Measurements from ENCODE around the gene KRTAP10-6.
"Not testable (repeated sequence)": the region's sequence is repeated elsewhere in the genome, so short reads cannot be mapped to it uniquely, and the experiment has no call there.

The KRTAP10-6 gene, protein sequence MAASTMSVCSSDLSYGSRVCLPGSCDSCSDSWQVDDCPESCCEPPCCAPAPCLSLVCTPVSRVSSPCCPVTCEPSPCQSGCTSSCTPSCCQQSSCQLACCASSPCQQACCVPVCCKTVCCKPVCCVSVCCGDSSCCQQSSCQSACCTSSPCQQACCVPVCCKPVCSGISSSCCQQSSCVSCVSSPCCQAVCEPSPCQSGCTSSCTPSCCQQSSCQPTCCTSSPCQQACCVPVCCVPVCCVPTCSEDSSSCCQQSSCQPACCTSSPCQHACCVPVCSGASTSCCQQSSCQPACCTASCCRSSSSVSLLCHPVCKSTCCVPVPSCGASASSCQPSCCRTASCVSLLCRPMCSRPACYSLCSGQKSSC

DNA sequence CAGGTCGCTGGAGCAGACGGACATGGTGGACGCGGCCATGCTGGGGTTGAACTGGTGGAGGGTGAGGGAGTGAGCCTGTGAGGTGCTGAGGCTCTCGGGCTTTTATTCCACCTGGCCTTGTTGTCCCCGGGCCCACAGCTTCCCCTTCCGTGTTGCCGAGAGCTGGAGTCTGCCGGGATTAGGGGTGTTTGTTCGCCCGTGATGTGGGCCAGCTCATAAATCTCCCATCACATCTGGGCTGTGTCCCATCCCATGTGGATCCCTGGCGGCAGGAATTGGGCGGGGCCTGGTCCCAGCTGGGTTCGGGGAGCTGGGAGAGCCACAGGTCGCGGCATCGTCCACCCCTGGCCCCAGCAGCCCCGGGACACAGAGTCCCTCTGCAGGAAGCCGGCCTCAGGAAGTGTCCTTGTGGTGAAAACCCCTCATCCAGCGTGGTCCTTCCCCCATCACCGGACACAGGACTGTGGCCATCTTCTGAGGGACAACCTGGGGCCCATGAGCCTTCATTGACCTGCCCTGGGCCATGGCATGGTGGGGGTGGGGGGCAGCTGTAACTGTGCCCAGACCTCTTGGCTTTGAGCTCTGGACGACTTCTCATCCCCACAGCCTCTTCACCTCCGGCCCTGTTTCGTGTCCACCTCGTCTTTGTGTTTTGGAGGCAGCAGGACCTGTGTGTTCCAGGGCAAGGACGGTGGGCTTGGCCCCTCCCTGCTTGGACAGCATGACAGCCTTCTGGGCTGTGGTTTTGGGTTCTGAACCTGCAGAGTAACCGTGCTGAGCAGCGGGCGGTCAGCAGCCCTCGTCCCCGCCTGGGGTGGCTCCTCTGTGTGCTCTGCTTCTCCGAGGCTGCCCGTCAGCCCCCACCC lies at the start of gene KRTAP10-6:
TSS of gene KRTAP10-6 (minus strand) at position 60 of the 866 bp plus-strand sequence. CDS start at position 39, 21 bp downstream.
- in situ Hi-C loops (cut with HindIII; ENCODE audit: low pct_ligation_motif_present, low pct_unique_long_range_greater_than_20kb, low sequenced_read_pairs) = no loop called here
- DNase-seq = no peak

GRCh38 chr21:44640761-44641160 lies 48.5 kb upstream of the KRTAP10-6 start:
- in situ Hi-C loops (cut with HindIII; ENCODE audit: low pct_ligation_motif_present, low pct_unique_long_range_greater_than_20kb, low sequenced_read_pairs) = no loop called here
- DNase-seq = no peak

DNA sequence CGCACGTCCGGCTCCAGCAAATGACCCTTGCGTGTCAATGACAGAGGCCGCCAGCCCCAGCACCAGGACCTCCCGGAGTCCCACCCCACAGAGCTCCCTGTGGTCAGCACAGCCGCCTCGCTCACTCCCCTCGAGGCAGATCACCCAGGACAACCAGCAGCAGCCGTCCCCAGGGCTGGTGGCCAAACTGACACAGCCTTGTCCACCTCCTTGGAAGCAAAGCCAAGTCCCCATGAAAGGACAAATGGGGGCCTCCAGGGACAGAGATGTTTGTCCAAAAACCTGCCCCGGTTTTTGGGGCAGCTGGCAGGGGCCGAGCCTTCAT lies 47.0 kb upstream of the KRTAP10-6 start:
- in situ Hi-C loops (cut with HindIII; ENCODE audit: low pct_ligation_motif_present, low pct_unique_long_range_greater_than_20kb, low sequenced_read_pairs) = no loop called here
- DNase-seq = no peak

DNA sequence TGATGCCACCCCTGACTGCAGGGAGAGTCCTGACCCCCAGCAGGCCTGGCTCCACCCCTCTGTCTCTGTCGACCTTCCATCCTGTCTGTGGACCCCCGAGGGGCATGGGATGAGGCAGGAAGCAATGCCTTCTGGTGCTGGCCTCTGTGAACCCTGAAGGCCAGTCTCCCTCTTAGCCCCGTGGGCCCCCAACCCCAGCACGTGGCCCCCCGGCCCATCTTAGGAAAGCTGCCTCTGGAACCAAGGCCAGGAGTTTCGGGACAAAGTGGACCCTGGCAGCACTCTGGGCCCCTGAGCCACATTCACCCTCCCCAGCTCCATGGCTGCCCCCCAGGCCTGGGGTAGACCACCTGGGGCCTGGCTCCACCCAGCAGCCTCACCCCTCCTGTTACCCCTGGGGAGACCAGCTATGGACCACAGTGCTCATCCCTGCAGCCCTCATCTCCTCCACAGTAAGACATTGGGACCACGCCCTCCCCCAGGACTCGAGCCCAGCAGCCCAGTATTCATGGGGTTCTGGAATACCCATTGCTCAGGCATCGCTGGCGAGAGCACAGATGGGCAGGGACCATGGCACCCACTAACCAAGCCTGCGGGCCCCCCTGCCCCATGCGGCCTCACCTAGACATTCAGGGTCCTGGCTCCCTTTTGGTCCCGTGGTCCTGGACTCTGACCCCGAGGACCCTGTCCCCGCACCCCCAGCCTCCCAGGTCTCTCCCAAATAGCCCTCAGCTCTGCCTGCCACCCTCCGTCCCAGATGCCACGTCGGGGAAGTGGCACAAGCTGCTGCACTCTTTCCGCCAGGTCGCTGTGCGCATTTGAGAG lies 46.4 kb upstream of the KRTAP10-6 start:
- DNase-seq; in situ Hi-C loops (cut with HindIII; ENCODE audit: low pct_ligation_motif_present, low pct_unique_long_range_greater_than_20kb, low sequenced_read_pairs): not testable (repeated sequence)

GRCh38 chr21:44637851-44638348 lies 45.6 kb upstream of the KRTAP10-6 start:
- in situ Hi-C loops (cut with HindIII; ENCODE audit: low pct_ligation_motif_present, low pct_unique_long_range_greater_than_20kb, low sequenced_read_pairs); DNase-seq: not testable (repeated sequence)

GRCh38 chr21:44637018-44637850 lies 44.9 kb upstream of the KRTAP10-6 start, which contains the start of gene KRTAP10-10:
TSS of gene KRTAP10-10 (plus strand) at chr21:44637356. CDS start at chr21:44637418, 62 bp downstream.
- in situ Hi-C loops (cut with HindIII; ENCODE audit: low pct_ligation_motif_present, low pct_unique_long_range_greater_than_20kb, low sequenced_read_pairs) = no loop called here

DNA sequence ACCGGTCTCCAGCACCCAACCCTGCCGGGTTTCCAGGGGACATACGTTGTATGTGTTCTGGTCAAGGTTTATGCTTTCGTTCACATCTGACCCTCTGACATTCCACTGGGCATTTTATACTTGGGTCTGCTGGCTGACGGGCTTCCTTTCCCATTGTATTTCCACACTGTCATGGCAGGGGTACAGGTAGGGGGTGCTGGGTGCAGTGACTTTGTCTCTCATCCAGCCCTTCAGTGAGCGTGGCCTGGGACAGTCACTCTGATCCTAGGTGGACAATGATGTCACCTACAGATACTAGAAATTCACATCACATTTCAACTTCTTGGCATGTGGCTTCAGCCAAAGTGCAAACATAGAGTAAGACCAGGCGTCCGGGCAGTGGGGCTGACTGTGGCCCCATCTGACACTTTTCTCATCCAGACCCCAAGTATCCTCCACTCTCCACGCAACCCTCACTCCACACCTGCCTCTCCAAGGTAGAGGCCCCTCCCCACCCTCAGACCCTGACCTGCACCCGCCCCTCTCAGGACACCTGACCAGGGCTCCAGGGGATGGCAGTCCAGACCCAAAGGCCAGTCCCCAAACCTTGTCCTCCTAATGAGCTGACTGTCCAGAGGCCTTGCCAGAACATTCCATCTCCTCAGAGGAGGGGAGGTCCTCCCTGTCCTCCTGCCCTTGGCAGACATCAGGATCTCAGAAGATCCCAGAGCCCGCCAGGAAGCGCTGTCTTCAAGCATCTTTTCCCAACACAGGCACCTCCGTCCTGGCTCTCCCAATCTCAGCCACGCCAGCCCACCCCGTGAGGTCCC lies 44.1 kb upstream of the KRTAP10-6 start:
- no peak for DNase-seq
- in situ Hi-C loops (cut with HindIII; ENCODE audit: low pct_ligation_motif_present, low pct_unique_long_range_greater_than_20kb, low sequenced_read_pairs) = no loop called here

More at GRCh38 chr21:44637018-44637850, 44.9 kb upstream of the KRTAP10-6 start, which contains the start of gene KRTAP10-10:
- no peak for DNase-seq

DNA sequence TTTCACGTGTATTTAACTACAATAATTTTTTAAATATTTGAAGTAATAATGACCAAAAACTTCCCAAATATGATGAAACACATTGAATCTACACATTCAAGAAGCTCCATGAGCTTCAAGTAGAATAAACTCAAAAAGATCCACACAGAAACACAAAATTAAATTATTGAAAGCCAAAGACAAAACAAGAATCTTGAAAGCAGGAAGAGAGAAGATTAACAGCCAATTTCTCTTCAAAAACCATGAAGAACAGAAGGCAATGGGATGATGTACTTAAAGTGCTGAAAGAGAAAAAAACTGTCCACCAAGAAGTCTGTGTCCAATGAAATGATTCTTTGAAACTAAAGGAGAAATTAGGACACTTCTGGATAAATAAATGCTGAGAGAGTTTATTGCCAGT lies 39.8 kb upstream of the KRTAP10-6 start:
- no peak for DNase-seq
- in situ Hi-C loops (cut with HindIII; ENCODE audit: low pct_ligation_motif_present, low pct_unique_long_range_greater_than_20kb, low sequenced_read_pairs) = no loop called here

DNA sequence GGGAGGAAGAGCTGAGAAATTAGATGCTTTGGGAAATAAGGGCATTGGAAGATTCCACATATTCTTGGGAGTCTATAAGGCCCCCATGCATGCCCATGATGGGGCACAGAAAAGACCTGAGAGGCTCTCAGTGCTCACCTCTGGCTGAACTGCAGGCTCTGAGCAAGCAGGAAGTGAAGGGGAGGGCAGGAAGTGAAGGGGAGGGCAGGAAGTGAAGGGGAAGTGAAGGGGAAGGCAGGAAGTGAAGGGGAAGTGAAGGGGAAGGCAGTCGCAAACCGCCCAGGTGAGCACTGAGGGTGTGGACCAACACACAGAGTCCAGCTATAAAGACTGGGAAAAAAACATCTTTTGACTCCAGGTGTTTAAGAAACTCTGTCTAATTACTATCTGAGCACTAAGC lies 38.1 kb upstream of the KRTAP10-6 start:
- no peak for DNase-seq
- in situ Hi-C loops (cut with HindIII; ENCODE audit: low pct_ligation_motif_present, low pct_unique_long_range_greater_than_20kb, low sequenced_read_pairs) = no loop called here

GRCh38 chr21:44628707-44629391 lies 36.5 kb upstream of the KRTAP10-6 start:
- DNase-seq = no peak
- in situ Hi-C loops (cut with HindIII; ENCODE audit: low pct_ligation_motif_present, low pct_unique_long_range_greater_than_20kb, low sequenced_read_pairs) = no loop called here

- DNase-seq; in situ Hi-C loops (cut with HindIII; ENCODE audit: low pct_ligation_motif_present, low pct_unique_long_range_greater_than_20kb, low sequenced_read_pairs): not testable (repeated sequence)
Observed at GRCh38 chr21:44627831-44628233, 35.5 kb upstream of the KRTAP10-6 start.

DNA sequence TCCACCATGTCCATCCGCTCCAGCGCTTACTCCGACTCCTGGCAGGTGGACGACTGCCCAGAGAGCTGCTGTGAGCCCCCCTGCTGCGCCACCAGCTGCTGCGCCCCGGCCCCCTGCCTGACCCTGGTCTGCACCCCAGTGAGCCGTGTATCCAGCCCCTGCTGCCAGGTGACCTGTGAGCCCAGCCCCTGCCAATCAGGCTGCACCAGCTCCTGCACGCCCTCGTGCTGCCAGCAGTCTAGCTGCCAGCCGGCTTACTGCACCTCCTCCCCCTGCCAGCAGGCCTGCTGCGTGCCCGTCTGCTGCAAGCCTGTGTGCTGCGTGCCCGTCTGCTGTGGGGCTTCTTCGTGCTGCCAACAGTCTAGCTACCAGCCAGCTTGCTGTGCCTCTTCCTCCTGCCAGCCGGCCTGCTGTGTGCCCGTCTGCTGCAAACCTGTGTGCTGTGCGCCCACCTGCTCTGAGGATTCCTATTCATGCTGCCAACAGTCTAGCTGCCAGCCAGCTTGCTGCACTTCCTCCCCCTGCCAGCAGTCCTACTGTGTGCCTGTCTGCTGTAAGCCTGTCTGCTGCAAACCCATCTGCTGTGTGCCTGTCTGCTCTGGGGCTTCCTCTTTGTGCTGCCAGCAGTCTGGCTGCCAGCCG lies 35.0 kb upstream of the KRTAP10-6 start:
- in situ Hi-C loops (cut with HindIII; ENCODE audit: low pct_ligation_motif_present, low pct_unique_long_range_greater_than_20kb, low sequenced_read_pairs) = not testable (repeated sequence)

DNA sequence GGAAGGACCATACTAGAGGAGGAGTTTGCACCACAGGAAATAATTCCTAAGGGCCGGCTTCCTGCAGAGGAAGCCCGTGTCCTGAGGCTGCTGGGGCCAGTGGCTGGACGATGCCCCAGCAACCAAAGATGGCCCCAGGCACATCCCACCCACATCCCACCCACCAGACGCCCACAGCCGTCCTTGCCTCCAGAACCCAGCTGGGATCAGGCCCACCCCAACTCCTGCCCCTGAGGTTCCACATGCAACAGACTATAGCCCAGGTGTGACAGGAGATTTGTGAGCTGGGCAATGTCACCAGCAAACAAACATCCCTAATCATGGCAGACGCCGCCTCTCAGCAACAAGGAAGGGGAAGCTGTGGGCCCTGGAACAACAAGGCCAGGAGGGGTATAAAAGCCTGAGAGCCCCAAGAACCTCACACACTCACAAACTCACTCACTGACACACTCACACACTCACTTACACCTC lies 34.4 kb upstream of the KRTAP10-6 start, which contains the start of gene KRTAP10-9:
TSS of gene KRTAP10-9 (plus strand) at position 421 of the 471 bp plus-strand sequence. CDS start 79 bp downstream, outside the sequence.
- in situ Hi-C loops (cut with HindIII; ENCODE audit: low pct_ligation_motif_present, low pct_unique_long_range_greater_than_20kb, low sequenced_read_pairs) = no loop called here
- DNase-seq = no peak

More for the DNA sequence above, 35.0 kb upstream of the KRTAP10-6 start:
- DNase-seq = not testable (repeated sequence)

- in situ Hi-C loops (cut with HindIII; ENCODE audit: low pct_ligation_motif_present, low pct_unique_long_range_greater_than_20kb, low sequenced_read_pairs) = no loop called here
- no peak for DNase-seq
Observed at GRCh38 chr21:44626262-44626661, 34.0 kb upstream of the KRTAP10-6 start.

DNA sequence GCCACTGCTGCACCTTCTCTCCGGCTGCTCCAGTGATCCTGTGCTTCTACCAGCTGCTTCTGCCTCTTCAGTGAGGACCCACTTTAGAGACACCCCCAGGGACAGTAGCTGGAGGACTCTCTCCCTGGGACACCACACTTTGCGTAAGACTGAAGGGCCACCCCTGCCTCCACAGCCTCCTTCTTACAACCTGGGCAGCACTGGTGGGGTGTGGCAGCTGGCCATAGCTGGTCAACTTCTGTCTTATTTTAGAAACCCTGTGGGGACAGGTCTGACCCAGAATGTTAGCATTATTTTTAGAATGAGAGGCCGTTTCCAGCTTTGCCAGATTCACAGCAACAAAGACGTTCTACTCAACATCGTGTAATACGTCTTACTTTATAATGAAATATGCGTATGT lies 33.5 kb upstream of the KRTAP10-6 start:
- DNase-seq = no peak
- in situ Hi-C loops (cut with HindIII; ENCODE audit: low pct_ligation_motif_present, low pct_unique_long_range_greater_than_20kb, low sequenced_read_pairs) = no loop called here

GRCh38 chr21:44623575-44623974 lies 31.3 kb upstream of the KRTAP10-6 start:
- DNase-seq = no peak
- in situ Hi-C loops (cut with HindIII; ENCODE audit: low pct_ligation_motif_present, low pct_unique_long_range_greater_than_20kb, low sequenced_read_pairs) = no loop called here
